Stimulated activated CD4-positive, alpha-beta T cell treated with anti-CD3 and anti-CD28 coated beads, Interleukin-12 subunit alpha, Interleukin-12 subunit beta, amount 100 ng/mL, for 4 hours (primary cell): Measurements from ENCODE around the gene ATOSA.

ENCODE experiments used
- DNase-seq: peaks from one replicate; pipeline ENCODE4 v3.0.0-alpha.2; 2020

Gene ATOSA

GRCh38 chr15:52651868-52652267 is 27.3 kb downstream of the ATOSA start:
- no peak for DNase-seq

DNA sequence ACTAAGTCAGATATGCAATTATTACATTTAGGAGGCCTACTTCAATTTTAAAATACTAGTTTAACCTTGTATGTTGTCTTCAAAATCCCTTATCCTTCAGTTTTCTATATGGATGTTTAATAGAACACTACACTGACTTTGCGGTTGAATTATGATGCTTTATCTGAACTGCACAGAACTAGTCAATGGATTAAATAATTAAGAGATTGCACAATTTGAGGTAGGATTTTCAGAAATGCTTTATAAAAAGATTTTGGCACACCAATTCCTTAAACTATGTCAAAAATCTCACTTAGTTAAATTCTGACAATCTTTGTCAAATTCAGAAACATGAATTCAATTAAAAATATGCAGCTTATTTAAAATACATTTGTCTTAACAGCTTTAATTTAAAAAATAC is 28.1 kb downstream of the ATOSA start:
- no peak for DNase-seq

DNA sequence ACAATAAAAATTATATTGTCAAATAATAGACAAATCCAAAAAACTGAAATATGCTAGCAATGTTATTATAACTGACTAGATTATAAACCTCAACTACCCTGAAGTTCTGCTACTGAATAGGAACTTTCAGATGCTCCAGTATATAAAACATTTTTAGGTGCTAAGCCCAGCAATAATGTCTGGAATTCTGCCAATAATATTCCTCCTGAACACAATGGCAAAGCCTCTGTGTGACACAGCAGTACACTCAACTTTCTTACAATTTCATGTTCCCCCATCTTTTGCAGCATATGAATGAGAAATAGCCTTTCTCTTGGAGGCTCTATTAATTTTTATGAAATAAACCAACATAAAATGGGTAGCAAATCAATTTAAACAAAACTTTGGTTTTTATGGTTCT is 29.5 kb downstream of the ATOSA start:
- DNase-seq: no peak

DNA sequence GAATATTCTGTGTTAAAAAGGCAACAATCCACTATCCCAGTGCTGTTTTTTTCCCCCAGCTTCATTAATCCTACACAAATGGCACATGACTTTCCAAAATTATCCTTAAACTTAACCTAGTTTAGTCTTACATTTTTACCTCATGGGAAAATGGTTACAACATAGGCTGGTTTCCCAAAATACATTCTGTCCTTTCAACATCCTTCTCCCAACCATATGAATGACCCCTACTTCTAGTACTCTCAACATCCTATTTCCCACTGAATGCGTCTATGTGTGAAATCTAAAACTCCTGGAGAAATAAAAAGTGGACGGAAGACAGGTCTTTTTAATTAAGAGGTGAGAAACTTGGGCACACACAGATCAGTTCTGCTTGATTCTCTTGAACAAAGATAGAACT is 33.3 kb downstream of the ATOSA start:
- no peak for DNase-seq

- DNase-seq: no peak
These were observed 36.5 kb downstream of the ATOSA start for GRCh38 chr15:52642386-52643361.

DNA sequence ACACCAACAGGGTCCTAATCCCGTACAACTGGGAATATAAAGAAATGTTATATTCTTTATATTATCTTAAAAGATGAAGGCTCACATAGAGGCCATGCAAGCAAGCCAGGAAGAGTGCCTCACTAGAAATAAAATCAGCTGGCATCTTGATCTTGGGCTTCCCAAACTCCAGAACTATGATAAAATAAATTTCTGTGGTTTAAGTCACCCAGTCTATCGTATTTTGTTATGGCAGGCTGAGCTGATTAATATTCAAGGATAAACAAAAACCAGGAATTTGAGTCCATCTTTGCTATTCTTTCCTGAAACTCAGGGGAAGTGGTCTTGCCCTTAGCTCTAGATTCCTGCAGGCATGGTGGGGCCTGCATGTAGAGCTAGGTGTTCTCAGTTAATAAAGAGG is 42.7 kb downstream of the ATOSA start:
- DNase-seq: no peak

- DNase-seq: no peak
These were observed 43.3 kb downstream of the ATOSA start for GRCh38 chr15:52635908-52636307.
